Stromal cell of bone marrow (primary cell): Measurements from ENCODE around the gene SMYD1.

Source experiments
- DNase-seq: peaks from one replicate; pipeline ENCODE4 v3.0.0-alpha.2; 2012; ENCODE audit warnings: low read depth

The SMYD1 gene

GRCh38 chr2:88088999-88089398, 21.4 kb downstream of the SMYD1 start:
- no peak for DNase-seq

GRCh38 chr2:88090446-88091283, 23.0 kb downstream of the SMYD1 start:
- no peak for DNase-seq

- DNase-seq: no peak
Measured at GRCh38 chr2:88091943-88092342, 24.3 kb downstream of the SMYD1 start.

- no peak for DNase-seq
Measured at GRCh38 chr2:88092773-88093172, 25.1 kb downstream of the SMYD1 start.

GRCh38 chr2:88095022-88095421, 27.4 kb downstream of the SMYD1 start:
- DNase-seq: no peak

GRCh38 chr2:88096708-88097107, 29.1 kb downstream of the SMYD1 start:
- DNase-seq: no peak

GRCh38 chr2:88097192-88097591, 29.6 kb downstream of the SMYD1 start:
- no peak for DNase-seq

GRCh38 chr2:88097891-88098557, 30.4 kb downstream of the SMYD1 start:
- no peak for DNase-seq

- no peak for DNase-seq
Measured at GRCh38 chr2:88098558-88098900, 30.9 kb downstream of the SMYD1 start.

- peak; percentile 9 for DNase-seq
Measured at GRCh38 chr2:88099798-88100488, 32.3 kb downstream of the SMYD1 start.

- no peak for DNase-seq
Measured at GRCh38 chr2:88100489-88100858, 32.8 kb downstream of the SMYD1 start.

GRCh38 chr2:88108796-88109195, 41.2 kb downstream of the SMYD1 start:
- no peak for DNase-seq

GRCh38 chr2:88110830-88111229, 43.2 kb downstream of the SMYD1 start:
- DNase-seq: no peak

GRCh38 chr2:88113069-88113468, 45.4 kb downstream of the SMYD1 start:
- no peak for DNase-seq

GRCh38 chr2:88114889-88115288, 47.3 kb downstream of the SMYD1 start:
- no peak for DNase-seq

- no peak for DNase-seq
Measured at GRCh38 chr2:88115825-88116518, 48.3 kb downstream of the SMYD1 start.

GRCh38 chr2:88116669-88117432, 49.2 kb downstream of the SMYD1 start:
- no peak for DNase-seq

GRCh38 chr2:88117973-88118372, 50.3 kb downstream of the SMYD1 start:
- no peak for DNase-seq

GRCh38 chr2:88121678-88122077, 54.1 kb downstream of the SMYD1 start:
- DNase-seq: no peak

- DNase-seq: no peak
Measured at GRCh38 chr2:88122141-88122884, 54.7 kb downstream of the SMYD1 start.
